GM19025 (cell line): Measurements from ENCODE around the gene TTC17.

Source experiments
- ATAC-seq: cut with Tn5 transposase; IDR thresholded peaks from one replicate; pipeline ENCODE4 v1.9.1; 2021; ENCODE audit warnings: mild to moderate bottlenecking, low read depth, moderate library complexity; ENCODE audit not compliant: unreplicated experiment

The TTC17 gene

GRCh38 chr11:43518408-43519160 lies 159.9 kb downstream of the TTC17 start:
- ATAC-seq, result no peak

- ATAC-seq, result no peak
These were observed 162.8 kb downstream of the TTC17 start for GRCh38 chr11:43521471-43521870.

GRCh38 chr11:43523632-43524031 lies 164.9 kb downstream of the TTC17 start:
- no peak for ATAC-seq

- ATAC-seq, result no peak
These were observed 173.3 kb downstream of the TTC17 start for GRCh38 chr11:43532041-43532440.

GRCh38 chr11:43537833-43538615 lies 179.3 kb downstream of the TTC17 start:
- ATAC-seq, result no peak

- ATAC-seq, result no peak
These were observed 183.3 kb downstream of the TTC17 start for GRCh38 chr11:43541993-43542392.

GRCh38 chr11:43542750-43543712 lies 184.3 kb downstream of the TTC17 start:
- ATAC-seq, result no peak
